ENCODE measurements around the gene ST6GAL2.

ST6GAL2 gene

GRCh38 chr2:106789185-106789584, 96.8 kb downstream of the ST6GAL2 start:
- H3K27me3 ChIP-seq, result no peaks in the 10 kb centered on the region
- H3K9me3 ChIP-seq, result no peaks in the 10 kb centered on the region
- peak; percentile 30 for DNase-seq
- TF ChIP-seq CTCF (IDR thresholded peaks at IDR 0.05; ENCODE audit: low read depth, low read length), result no peak
- no peaks in the 10 kb centered on the region for H3K4me1 ChIP-seq
- no peak overlapping the region for H3K4me3 ChIP-seq (ENCODE audit: low read depth, low read length)
- H3K36me3 ChIP-seq, result no peaks in the 10 kb centered on the region

GRCh38 chr2:106782681-106783080, 103.3 kb downstream of the ST6GAL2 start:
- H3K4me1 ChIP-seq, result no peaks in the 10 kb centered on the region
- no peaks in the 10 kb centered on the region for H3K36me3 ChIP-seq
- no peaks in the 10 kb centered on the region for H3K27me3 ChIP-seq
- no peak for DNase-seq
- H3K4me3 ChIP-seq (ENCODE audit: low read depth, low read length), result no peak overlapping the region
- no peak for TF ChIP-seq CTCF (IDR thresholded peaks at IDR 0.05; ENCODE audit: low read depth, low read length)
- no peaks in the 10 kb centered on the region for H3K9me3 ChIP-seq

GRCh38 chr2:106781196-106781595, 104.8 kb downstream of the ST6GAL2 start:
- H3K36me3 ChIP-seq, result no peaks in the 10 kb centered on the region
- H3K27me3 ChIP-seq, result no peaks in the 10 kb centered on the region
- H3K9me3 ChIP-seq, result no peaks in the 10 kb centered on the region
- no peaks in the 10 kb centered on the region for H3K4me1 ChIP-seq
- no peak for DNase-seq
- H3K4me3 ChIP-seq (ENCODE audit: low read depth, low read length), result no peak overlapping the region
- no peak for TF ChIP-seq CTCF (IDR thresholded peaks at IDR 0.05; ENCODE audit: low read depth, low read length)

GRCh38 chr2:106771811-106772210, 114.2 kb downstream of the ST6GAL2 start:
- TF ChIP-seq CTCF (IDR thresholded peaks at IDR 0.05; ENCODE audit: low read depth, low read length), result no peak
- Histone ChIP-seq H3K36me3 (no peaks in the 10 kb centered on the region), H3K9me3 (no peaks in the 10 kb centered on the region), H3K27me3 (no peaks in the 10 kb centered on the region), H3K4me3 (ENCODE audit: low read depth, low read length) (no peak overlapping the region), H3K4me1 (no peaks in the 10 kb centered on the region)
- no peak for DNase-seq

- DNase-seq, result no peak
- no peak for TF ChIP-seq CTCF (IDR thresholded peaks at IDR 0.05; ENCODE audit: low read depth, low read length)
- no peaks in the 10 kb centered on the region for H3K4me1 ChIP-seq
- H3K36me3 ChIP-seq, result no peaks in the 10 kb centered on the region
- no peak overlapping the region for H3K4me3 ChIP-seq (ENCODE audit: low read depth, low read length)
- no peaks in the 10 kb centered on the region for H3K9me3 ChIP-seq
- H3K27me3 ChIP-seq, result no peaks in the 10 kb centered on the region
Measured at GRCh38 chr2:106770986-106771385, 115.0 kb downstream of the ST6GAL2 start.

- no peaks in the 10 kb centered on the region for H3K9me3 ChIP-seq
- H3K4me1 ChIP-seq, result no peaks in the 10 kb centered on the region
- H3K4me3 ChIP-seq (ENCODE audit: low read depth, low read length), result no peak overlapping the region
- no peaks in the 10 kb centered on the region for H3K27me3 ChIP-seq
- DNase-seq, result no peak
- no peaks in the 10 kb centered on the region for H3K36me3 ChIP-seq
- no peak for TF ChIP-seq CTCF (IDR thresholded peaks at IDR 0.05; ENCODE audit: low read depth, low read length)
Measured at GRCh38 chr2:106764614-106765013, 121.4 kb downstream of the ST6GAL2 start.

All from BE2C (cell line).